ENCODE measurements around the gene FASTK.

- no peak for TF ChIP-seq POLR2AphosphoS5 (IDR thresholded peaks at IDR 0.05)
- no peak for TF ChIP-seq POLR2A (IDR thresholded peaks at IDR 0.05)
- no peak for TF ChIP-seq CTCF (IDR thresholded peaks at IDR 0.05)
- TF ChIP-seq EP300 (IDR thresholded peaks at IDR 0.05; ENCODE audit: low read depth): no peak
Observed at GRCh38 chr7:151070574-151070960, 10.0 kb downstream of the FASTK start.
